SK-N-SH (cell line): Measurements from ENCODE around the gene TULP4. TPM values are rescaled to one million over a fixed set of nuclear protein-coding genes. Genes with fewer than 3 reads are reported as not detected.

Source experiments
- CTCF ChIA-PET: fragments of 300-600, 350-600 bp; formaldehyde crosslinking; extraction: SDS; loops from one replicate; lab custom pipeline; 2021; lab: Yijun Ruan, JAX
- POLR2A ChIA-PET: fragments of 350-600 bp; sonication (Branson Sonifier 250); formaldehyde crosslinking; extraction: SDS; loops from one replicate; lab custom pipeline; 2020; ENCODE audit warnings: antibody characterized with exemption, inconsistent platforms; lab: Yijun Ruan, JAX
- DNase-seq: peaks from one replicate; pipeline ENCODE4 v3.0.0; 2012
- H2AFZ ChIP-seq: fragments of 200-600 bp; sonication (generic); 2 replicates; pipeline ENCODE4 v1.8.1; 2016; ENCODE audit warnings: antibody characterized with exemption, mild to moderate bottlenecking, low read depth
- H3F3A ChIP-seq: fragments of 200-600 bp; sonication (generic); replicated peaks from 2 replicates; pipeline ENCODE3; 2016; ENCODE audit warnings: antibody characterized with exemption, mild to moderate bottlenecking; ENCODE audit not compliant: insufficient read depth
- H3K27ac ChIP-seq, 2 experiments: fragments of 200-500 bp in 1 of 2; fragments of 200-600 bp in 1 of 2; sonication (Bioruptor generic) in 1 of 2; sonication (generic), shearing (Covaris generic) in 1 of 2; 2 replicates each; pipeline versions ENCODE4 v1.5.1 to v1.6.1; 2014 to 2016; ENCODE audit warnings: low read depth in 2 of 2, inconsistent platforms in 1 of 2, low read length in 1 of 2, mild to moderate bottlenecking in 1 of 2, mixed read lengths in 1 of 2
- H3K27me3 ChIP-seq: fragments of 200-600 bp; sonication (generic), shearing (Covaris generic); 2 replicates; pipeline ENCODE4 v1.6.1; 2016; ENCODE audit warnings: mixed run types; ENCODE audit not compliant: insufficient read depth
- H3K36me3 ChIP-seq, 2 experiments: fragments of 200-500 bp in 1 of 2; fragments of 200-600 bp in 1 of 2; sonication (Bioruptor generic) in 1 of 2; sonication (generic) in 1 of 2; replicated peaks in 1 of 2; 2 replicates each; pipeline versions ENCODE3 to v1.5.1; 2014 to 2016; ENCODE audit warnings: low read length in 1 of 2, mild to moderate bottlenecking in 1 of 2; ENCODE audit not compliant: insufficient read depth in 2 of 2, control insufficient read depth in 1 of 2
- H3K4me1 ChIP-seq, 2 experiments: fragments of 200-500 bp in 1 of 2; fragments of 200-600 bp in 1 of 2; sonication (Bioruptor generic) in 1 of 2; sonication (generic), shearing (Covaris generic) in 1 of 2; 2 replicates each; pipeline versions ENCODE4 v1.5.1 to v1.6.1; 2014 to 2016; ENCODE audit warnings: low read depth in 1 of 2, low read length in 1 of 2, mixed run types in 1 of 2; ENCODE audit not compliant: insufficient read depth in 2 of 2, control insufficient read depth in 1 of 2
- H3K4me2 ChIP-seq: fragments of 200-600 bp; sonication (generic), shearing (Covaris generic); 2 replicates; pipeline ENCODE4 v1.6.1; 2017; ENCODE audit warnings: mixed run types
- H3K4me3 ChIP-seq, 2 experiments: fragments of 200-500 bp in 1 of 2; fragments of 200-600 bp in 1 of 2; sonication (Bioruptor generic) in 1 of 2; sonication (generic), shearing (Covaris generic) in 1 of 2; 2 replicates each; pipeline versions ENCODE4 v1.5.1 to v1.8.1; 2014 to 2016; ENCODE audit warnings: low read depth in 2 of 2, inconsistent platforms in 1 of 2, low read length in 1 of 2, mild to moderate bottlenecking in 1 of 2, mixed read lengths in 1 of 2, moderate library complexity in 1 of 2
- H3K79me2 ChIP-seq: fragments of 200-600 bp; sonication (generic); 2 replicates; pipeline ENCODE4 v1.8.1; 2017; ENCODE audit warnings: mild to moderate bottlenecking; ENCODE audit not compliant: insufficient read depth
- H3K9ac ChIP-seq: fragments of 200-600 bp; sonication (generic); 2 replicates; pipeline ENCODE4 v1.6.1; 2017; ENCODE audit warnings: mixed run types
- H3K9me2 ChIP-seq: fragments of 200-600 bp; sonication (generic); 2 replicates; pipeline ENCODE4 v1.6.1; 2017; ENCODE audit warnings: mixed run types
- H3K9me3 ChIP-seq: fragments of 200-600 bp; sonication (generic); 2 replicates; pipeline ENCODE4 v1.6.1; 2017; ENCODE audit warnings: mixed run types, mild to moderate bottlenecking, moderate library complexity
- H4K20me1 ChIP-seq: fragments of 200-600 bp; sonication (generic); 2 replicates; pipeline ENCODE4 v1.6.1; 2017; ENCODE audit warnings: mild to moderate bottlenecking, mixed run types; ENCODE audit not compliant: insufficient read depth
- CTCF ChIP-seq: fragments of 200-600 bp; sonication (generic); IDR thresholded peaks from 2 replicates; pipeline ENCODE4 v1.6.1; 2017; ENCODE audit warnings: antibody characterized with exemption, mild to moderate bottlenecking, moderate library complexity
- GABPA ChIP-seq: IDR thresholded peaks from 2 replicates; pipeline ENCODE4 v1.4.0; 2012; ENCODE audit warnings: low read depth, mild to moderate bottlenecking
- IRF3 ChIP-seq: fragments of 150-350 bp; IDR thresholded peaks from 2 replicates; pipeline ENCODE4 v1.6.1; 2016; ENCODE audit warnings: mild to moderate bottlenecking, low read depth, low read length
- MAX ChIP-seq: IDR thresholded peaks from 2 replicates; pipeline ENCODE4 v1.4.0; 2012; ENCODE audit warnings: low read depth
- MXI1 ChIP-seq: IDR thresholded peaks from 2 replicates; pipeline ENCODE4 v1.6.1; 2012; ENCODE audit warnings: mild to moderate bottlenecking, low read depth, low read length, improper control_type of control experiment
- PBX3 ChIP-seq: IDR thresholded peaks from 2 replicates; pipeline ENCODE4; 2012
- RAD21 ChIP-seq: IDR thresholded peaks from 2 replicates; pipeline ENCODE4 v1.6.1; 2012; ENCODE audit warnings: mild to moderate bottlenecking, low read length
- RCOR1 ChIP-seq: fragments of 150-350 bp; IDR thresholded peaks from 2 replicates; pipeline ENCODE4 v1.6.1; 2017; ENCODE audit warnings: antibody characterized with exemption, low read length
- REST ChIP-seq: IDR thresholded peaks from 2 replicates; pipeline ENCODE4 v1.6.1; 2012; ENCODE audit warnings: mild to moderate bottlenecking, low read depth, low read length, moderate library complexity
- RFX5 ChIP-seq: IDR thresholded peaks from 2 replicates; pipeline ENCODE4 v1.6.1; 2012; ENCODE audit warnings: mild to moderate bottlenecking, improper control_type of control experiment, low read length
- RXRA ChIP-seq: IDR thresholded peaks from 2 replicates; pipeline ENCODE4 v1.4.0; 2012; ENCODE audit warnings: low read depth, mild to moderate bottlenecking, borderline replicate concordance
- SMC3 ChIP-seq: IDR thresholded peaks from 2 replicates; pipeline ENCODE4 v1.6.1; 2012; ENCODE audit warnings: low read depth, low read length, improper control_type of control experiment
- TEAD4 ChIP-seq: IDR thresholded peaks from 2 replicates; pipeline ENCODE4 v1.4.0; 2012; ENCODE audit warnings: mild to moderate bottlenecking, borderline replicate concordance; ENCODE audit not compliant: insufficient read depth
- USF2 ChIP-seq: fragments of 150-350 bp; IDR thresholded peaks from 2 replicates; pipeline ENCODE4 v1.6.1; 2017; ENCODE audit warnings: antibody characterized with exemption, low read length, low read depth, borderline replicate concordance
- WGBS: methylation state at CpG from one replicate; pipeline ENCODE4 v1.1.6; 2017; ENCODE audit warnings: low lambda C conversion rate; 5-methylcytosine and 5-hydroxymethylcytosine counted together
- polyA plus RNA-seq, 3 experiments: library from polyadenylated mRNA; depleted of rRNA; stranded (reverse); fragments of >200 nt; gene quantifications; 2 replicates each; pipeline ENCODE4 v1.2.3, GENCODE V29; 2012

TULP4 gene
- polyA plus RNA-seq, 1 of the 3 experiments (the other 2 are of a cell fraction) = 5.9 TPM

GRCh38 chr6:158480989-158481388 is 168.7 kb downstream of the TULP4 start:
- CTCF ChIA-PET = interaction anchor here (1.2 kb wide), 1 partner anchor 9 kb away, joined by 4 read pairs; no protein-coding TSS in a partner anchor
- no peaks in the 10 kb centered on the region for H3K79me2 ChIP-seq
- 89% methylated on average over 12 of the region's 20 CpGs for WGBS
- H3K4me1 ChIP-seq = peaks cover 3 to 21% of the 10 kb centered on the region in 2 experiments; a peak in 3 of 4 replicates
- H3F3A ChIP-seq = peaks cover 23% of the 10 kb centered on the region
- H3K4me2 ChIP-seq = peak overlapping the region; percentile 72
- H3K27ac ChIP-seq = peak overlapping the region; percentile 41 to 88; a peak in 3 of 4 replicates
- H3K9me3 ChIP-seq = no peaks in the 10 kb centered on the region
- H3K27me3 ChIP-seq = no peaks in the 10 kb centered on the region
- H3K9me2 ChIP-seq = no peaks in the 10 kb centered on the region
- no peaks in the 10 kb centered on the region for H4K20me1 ChIP-seq
- no peak for DNase-seq
- TF ChIP-seq SMC3 = no peak
- no peak for TF ChIP-seq RXRA
- no peak for TF ChIP-seq IRF3
- no peak for TF ChIP-seq RFX5
- no peak for TF ChIP-seq RCOR1
- no peak for TF ChIP-seq GABPA
- TF ChIP-seq USF2 = no peak
- TF ChIP-seq MAX = no peak
- no peak for TF ChIP-seq TEAD4
- TF ChIP-seq MXI1 = no peak
- TF ChIP-seq RAD21 = no peak
- no peak for TF ChIP-seq PBX3
- no peak for TF ChIP-seq REST
- no peak for TF ChIP-seq CTCF
- no peak overlapping the region for H3K4me3 ChIP-seq
- POLR2A ChIA-PET = no interaction called here
- H3K36me3 ChIP-seq = peaks cover 17 to 22% of the 10 kb centered on the region in 2 experiments
- no peak overlapping the region for H2AFZ ChIP-seq
- no peak overlapping the region for H3K9ac ChIP-seq
